HG02970 (cell line): Measurements from ENCODE around the gene TMEM131L.
"Not testable (repeated sequence)": the region's sequence is repeated elsewhere in the genome, so short reads cannot be mapped to it uniquely, and the experiment has no call there.

Source experiments
- ATAC-seq: cut with Tn5 transposase; IDR thresholded peaks from one replicate; pipeline ENCODE4 v1.9.1; 2021; ENCODE audit warnings: mild to moderate bottlenecking, moderate library complexity, moderate number of reproducible peaks; ENCODE audit not compliant: unreplicated experiment, low FRiP score

The TMEM131L gene

DNA sequence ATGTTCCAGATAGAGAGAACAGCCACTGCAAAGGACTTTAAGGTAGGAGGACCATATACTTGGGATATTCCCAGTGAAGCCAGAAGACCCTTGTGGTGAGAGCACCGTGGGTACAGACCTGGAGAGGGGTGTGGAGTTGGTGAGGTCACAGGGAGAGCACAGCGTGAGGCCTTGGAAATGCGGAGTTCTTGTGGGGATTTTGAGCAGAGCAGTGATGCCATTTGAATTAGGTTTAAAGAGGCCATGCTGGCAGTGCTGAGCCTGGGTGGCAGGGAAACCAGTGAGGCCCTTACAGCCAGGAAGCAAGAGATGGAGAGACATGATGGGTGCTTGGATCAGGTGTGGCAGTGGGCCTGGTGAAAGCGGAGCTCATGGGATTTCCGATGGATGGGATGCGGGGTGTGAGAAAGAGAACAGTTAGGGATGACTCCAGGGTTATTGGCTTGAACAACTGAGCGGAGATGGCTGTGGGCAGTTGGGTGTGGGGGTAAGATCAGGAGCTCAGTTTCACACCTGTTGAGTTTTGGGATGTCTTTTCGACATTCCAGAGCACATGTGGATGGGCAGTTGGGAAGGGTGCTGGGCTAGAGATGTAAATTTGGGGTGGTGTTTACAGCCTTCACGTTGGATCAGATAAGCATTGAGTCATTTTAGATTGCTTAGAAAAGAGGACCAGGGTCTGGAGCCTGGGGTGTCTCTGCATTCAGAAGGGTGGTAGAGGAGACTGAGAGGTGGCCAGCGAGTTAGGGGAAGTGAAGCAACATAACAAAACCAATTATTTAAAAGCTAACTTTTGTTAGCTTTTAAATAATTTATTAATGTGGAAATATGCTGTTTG is 68.9 kb downstream of the TMEM131L start:
- no peak for ATAC-seq

DNA sequence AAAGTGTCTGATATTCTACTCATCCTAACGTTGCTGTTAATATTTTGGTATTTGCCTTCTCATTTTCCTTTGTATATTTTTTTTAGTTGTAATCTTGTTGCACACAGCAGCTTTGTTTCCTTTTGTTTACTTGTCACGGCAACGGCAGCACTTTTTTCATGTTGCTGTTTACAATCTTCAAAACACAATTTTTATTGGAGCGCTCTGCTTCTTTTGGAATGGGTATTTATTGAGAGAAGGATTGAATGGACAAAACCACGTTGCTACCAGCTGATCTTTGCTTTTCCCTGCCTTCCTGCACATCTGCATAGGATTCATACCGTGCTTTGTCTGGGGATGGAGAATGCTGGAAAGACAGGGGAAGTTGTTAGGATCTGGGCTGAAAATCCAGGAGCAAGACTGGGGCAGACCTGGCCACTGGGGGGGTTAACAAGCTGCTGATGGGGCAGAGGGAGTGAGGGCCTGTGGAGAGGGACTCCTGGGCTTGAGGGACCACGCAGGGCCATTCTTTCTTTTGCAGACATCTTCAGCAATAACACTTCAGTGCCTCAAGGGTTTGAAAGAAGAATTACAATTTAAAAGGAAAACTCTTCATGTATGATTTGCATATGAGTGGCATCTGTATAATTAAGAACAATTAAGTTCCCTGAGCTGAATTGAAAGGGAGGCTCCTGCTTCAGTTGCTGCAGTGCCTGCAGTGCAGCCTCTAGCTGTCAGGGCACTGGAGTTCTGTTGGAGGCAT is 69.8 kb downstream of the TMEM131L start:
- ATAC-seq: no peak

DNA sequence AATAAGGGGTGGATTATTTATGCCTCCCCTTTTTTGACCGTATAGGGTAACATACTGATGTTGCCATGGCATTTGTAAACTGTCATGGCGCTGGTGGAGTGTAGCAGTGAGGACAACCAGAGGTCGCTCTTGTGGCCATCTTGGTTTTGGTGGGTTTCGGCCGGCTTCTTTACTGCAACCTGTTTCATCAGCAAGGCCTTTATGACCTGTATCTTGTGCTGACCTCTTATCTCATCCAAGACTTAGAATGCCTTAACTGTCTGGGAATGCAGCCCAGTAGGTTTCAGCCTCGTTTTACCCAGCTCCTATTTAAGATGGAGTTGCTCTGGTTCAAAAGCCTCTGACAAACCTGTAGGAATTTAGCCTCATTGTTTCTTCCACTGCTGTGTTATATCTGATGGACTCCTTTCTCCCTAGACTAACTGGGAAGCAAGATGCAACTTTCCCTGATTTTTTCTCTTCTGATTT is 71.4 kb downstream of the TMEM131L start:
- no peak for ATAC-seq

DNA sequence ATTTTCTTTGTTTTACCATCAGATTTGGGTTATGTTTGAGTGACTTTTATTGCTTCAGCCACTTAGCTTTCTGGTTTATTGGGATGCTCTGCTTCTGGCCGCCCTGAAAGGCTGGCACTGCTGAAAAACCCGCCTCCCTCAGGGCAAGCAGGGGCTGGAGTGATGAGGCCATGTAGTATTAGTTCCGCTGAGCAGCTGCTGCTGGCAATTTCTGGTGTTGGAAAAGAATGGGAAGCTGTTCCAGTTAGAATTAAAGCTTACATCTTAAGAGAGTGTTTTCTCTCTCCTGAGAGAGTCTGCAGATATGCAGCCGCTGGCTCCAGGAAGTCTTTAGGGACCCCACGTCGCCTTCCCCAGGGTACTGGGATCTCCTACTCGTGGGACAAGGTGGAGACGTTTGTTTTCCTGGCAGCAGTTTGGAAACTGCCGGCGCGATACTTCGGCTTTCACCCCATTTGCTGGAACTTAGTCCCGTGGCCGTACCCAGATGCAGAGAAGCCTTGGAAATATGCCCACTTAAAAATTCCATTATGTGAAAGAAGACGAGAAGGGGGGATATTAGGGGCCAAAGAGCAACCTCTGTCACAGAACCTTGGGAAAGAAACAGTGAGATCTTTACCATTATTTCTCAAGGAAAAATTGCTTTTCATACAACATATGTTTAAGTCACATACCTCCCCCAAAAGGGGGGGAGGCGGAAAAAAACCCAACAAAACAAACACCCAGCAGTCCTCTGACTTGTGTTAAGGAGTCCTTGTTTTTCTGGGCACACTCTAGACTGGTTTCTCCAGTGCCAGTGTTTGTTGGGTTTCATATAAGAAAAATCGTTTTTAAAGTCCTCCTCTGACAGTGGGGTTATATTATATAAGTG is 72.6 kb downstream of the TMEM131L start:
- ATAC-seq: no peak

DNA sequence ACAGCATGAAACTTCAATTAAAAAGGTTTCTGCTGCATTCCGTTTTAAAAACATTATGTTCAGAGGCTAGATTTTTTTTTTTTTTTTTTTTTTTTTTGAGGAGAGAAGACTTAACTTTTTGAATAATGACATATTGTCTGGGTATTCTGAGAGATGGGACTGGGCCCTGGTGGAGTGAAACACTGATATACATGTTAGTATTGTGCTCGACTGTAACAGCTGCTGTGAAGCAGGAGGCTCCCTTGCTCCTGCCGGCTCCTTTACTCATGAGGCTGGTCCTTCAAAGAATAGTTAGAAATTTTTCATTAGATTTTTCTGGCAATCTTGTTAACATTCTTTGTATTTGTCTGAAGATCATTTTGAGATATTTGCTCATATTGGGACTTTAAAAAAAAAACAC is 73.3 kb downstream of the TMEM131L start:
- no peak for ATAC-seq

DNA sequence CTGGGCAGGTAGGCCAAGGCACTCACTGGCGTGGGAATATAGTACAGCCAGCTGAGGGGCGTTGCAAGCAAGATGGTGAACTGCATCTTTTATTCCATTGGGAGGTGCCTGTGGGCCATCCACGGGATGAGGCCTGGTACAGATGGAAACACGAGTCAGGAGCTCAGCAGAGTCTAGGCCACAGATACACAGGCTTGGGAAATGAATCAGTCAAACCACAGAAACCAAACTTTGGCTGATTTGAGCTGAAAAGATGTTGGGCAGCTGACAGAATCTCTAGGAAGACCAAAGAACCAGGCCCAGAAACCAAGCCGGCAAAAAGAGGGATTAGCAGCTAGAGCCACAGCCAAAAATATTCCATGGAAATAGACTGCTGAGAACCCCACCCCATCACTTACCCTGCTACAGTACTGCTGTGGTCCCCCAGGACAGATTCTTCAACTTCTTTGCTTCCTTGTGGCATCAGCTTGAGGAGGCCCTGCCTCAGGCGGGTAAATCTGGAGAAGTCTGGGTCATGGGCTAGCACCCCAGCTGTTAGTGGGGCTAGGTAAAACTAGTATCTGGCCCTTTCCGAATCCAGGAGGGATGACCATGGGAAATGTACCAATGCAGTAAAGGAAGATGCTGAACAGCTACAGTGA is 75.4 kb downstream of the TMEM131L start:
- no peak for ATAC-seq

DNA sequence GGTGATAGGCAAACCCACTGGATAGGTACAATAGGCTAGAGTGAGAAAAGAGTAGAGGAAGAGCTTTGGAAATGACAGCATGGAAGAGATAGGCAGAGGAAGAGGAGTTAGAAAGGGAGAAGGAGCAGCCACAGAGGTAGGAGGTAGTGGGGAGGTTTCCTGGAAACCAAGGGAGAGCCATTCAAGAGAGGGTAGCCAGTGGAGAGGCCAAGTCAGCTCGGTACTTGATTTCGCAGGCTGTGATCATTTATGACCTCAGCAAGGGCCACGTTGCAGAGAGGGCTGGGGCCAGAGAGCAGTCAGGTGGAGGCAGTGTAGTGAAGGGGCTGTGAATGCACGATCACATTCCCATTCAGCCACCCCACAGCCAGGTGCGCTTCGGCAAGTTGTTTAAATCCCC is 76.0 kb downstream of the TMEM131L start:
- no peak for ATAC-seq

DNA sequence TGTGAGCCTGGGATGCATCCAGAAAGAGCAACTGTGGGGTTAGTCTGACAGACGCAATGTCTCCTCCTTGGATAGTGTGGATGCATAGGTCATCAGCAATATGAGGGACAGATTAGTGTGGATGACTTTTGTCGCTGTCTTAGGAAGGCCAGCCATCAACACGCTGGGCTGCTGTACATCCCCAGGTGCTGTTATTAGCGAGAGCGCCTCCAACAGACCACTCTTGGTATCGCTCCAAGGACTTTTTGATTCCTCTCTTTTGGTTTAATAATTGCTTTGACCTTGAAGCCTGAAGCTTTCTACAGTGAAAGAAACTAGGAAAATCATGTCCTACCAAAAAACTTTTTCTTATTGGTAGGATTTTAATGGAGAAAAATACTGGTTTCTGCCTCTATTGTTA is 76.7 kb downstream of the TMEM131L start:
- no peak for ATAC-seq

DNA sequence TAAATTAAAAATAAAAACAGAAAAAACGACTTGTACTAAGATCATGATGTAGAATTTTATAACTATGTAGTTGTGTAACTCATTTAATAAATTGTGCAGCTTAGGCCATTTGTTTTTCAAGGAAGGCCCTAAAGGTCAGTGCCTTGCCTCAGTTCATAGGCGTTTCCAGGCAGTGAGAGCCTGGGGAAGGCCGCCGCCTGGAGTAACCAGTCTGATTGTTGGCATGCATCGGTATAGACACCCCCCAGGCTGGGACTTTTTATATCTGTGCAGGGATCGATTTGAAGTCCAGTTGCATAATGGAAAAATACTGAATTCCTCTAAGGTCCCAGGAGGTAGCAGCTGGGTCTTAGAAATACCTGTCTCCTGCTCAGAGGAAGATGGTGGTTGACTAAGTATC is 77.2 kb downstream of the TMEM131L start:
- no peak for ATAC-seq

DNA sequence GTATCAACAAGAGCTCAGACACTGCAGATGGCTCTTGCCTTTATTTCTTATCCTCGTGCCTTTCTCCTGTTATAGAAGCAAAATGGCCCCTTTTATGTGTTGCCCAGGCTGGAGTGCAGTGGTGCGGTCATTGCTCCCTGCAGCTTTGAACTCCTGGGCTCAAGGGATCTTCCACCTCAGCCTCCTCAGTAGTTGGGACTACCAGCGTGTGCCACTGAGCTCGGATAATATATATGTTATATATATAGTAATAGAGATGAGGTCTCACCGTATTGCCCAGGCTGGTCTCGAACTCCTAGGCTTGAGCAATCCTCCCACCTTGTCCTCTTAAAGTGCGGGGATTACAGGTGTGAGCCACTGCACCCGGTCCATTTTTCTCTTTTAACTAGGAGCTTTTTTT is 79.7 kb downstream of the TMEM131L start:
- ATAC-seq: no peak

DNA sequence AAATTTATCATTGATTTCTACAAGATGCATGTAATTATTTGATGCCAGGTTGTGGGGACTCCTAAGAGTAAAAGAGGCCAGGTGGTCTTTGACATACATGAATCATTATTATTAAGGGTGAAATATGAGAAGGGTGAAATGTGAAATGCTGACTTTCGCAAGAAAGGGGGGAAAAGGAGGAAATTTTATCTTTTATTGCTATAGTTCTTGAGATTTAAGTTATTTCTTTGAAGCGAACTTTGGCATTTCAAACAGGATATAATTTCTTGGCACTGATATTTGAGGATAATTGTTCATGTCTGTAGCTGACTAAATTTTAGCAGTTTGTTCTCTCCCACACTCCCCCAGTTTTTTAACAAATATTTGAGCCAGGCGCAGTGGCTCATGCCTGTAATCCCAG is 80.1 kb downstream of the TMEM131L start:
- no peak for ATAC-seq

DNA sequence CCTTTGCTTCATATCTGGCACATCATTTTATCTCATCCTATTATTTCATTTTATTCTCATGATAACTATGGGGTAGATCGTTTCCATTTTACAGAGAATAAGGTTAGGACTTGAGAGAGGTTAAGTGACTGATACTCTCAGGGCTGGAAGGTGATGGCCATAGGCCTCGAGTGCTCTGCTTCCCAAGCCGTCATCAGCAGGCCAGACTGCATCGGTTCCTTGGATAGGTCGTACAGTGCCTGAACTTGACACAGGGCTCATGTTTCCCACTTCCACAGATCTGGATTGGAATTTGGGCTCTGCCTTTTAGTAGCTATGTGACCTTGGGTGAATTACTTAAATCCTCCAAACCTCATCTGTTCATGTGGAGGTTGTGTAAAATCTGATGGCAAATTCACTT is 81.4 kb downstream of the TMEM131L start:
- no peak for ATAC-seq

DNA sequence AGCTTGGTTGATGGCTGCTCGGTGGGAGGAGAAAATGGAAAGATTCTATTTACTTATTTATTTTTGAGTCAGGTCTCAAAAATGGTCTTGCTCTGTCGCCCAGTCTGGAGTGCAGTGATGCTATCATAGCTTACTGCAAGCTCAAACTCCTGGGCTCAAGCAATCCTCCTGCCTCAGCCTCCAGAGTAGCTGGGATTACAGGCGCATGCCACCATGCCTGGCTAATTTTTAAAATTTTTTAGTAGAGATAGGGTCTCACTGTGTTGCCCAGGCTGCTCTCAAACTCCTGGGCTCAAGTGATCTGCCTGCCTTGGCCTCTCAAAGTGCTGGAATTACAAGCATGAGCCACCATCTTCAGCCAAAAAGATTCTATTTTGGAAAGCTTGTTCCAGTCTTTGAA is 82.7 kb downstream of the TMEM131L start:
- ATAC-seq: not testable (repeated sequence)

DNA sequence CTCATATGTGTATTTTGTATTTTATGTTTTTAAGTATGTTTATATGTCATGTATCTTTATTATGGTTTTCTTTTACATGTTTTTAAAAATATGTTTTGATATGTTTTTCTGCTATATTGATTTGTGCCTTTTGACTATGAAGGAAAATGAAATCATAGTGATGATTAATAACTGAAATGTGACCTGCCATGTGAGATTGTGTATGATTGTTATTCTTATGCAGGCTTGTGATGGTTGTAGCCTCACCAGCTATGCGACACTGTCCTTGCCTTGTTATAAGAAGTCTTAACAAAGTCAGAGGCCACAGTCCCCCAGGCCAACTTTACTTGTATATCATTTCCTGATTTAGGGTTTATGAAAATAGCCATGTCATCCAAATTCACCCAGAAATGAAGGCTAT is 83.2 kb downstream of the TMEM131L start:
- no peak for ATAC-seq

DNA sequence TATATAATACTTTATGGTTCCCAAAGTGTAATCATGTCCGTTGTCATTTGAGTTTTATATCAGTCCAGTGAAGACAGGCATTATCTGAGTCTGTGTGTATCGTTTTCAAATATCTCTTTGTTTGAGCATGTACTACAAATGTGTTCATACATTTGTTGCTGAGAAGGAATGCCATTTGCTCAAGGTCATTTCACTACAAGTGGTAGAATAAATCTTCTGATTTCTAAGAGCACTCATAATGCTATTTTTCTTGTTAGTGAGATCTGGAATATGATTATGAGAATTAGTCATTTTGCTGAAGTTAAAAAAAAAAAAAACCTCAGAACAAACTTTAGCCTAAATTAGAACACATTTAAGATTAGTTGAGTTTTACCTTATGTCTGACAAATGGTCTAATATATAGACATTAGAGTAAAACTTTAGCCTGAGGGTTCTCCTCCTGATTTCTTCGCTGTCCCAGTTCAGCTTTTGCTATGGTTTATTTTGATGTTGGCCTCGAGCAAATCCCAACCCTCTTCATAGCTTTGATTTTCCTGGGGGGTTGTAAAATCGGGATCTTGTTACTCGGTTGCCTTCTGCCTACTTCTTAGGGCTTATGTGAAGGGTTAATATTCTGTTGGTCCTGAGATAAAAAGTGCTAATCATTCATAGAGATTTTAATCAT is 87.1 kb downstream of the TMEM131L start:
- ATAC-seq: no peak

DNA sequence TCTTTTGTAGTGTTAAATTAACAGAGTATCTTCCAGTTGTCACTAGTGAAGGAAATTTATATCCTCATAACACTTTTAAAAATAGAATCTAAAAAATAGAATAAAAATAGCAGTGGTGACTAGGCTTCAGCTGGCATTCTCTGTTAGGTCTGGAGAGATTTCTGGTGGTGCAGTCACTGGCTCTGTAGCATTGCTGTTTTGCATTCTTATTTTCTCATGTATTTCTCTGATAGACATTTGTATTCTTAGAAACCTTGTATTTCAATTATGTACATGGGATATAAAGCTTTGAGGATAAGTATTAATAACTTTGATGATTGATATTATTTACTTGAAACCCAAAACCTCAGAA is 87.6 kb downstream of the TMEM131L start:
- no peak for ATAC-seq

DNA sequence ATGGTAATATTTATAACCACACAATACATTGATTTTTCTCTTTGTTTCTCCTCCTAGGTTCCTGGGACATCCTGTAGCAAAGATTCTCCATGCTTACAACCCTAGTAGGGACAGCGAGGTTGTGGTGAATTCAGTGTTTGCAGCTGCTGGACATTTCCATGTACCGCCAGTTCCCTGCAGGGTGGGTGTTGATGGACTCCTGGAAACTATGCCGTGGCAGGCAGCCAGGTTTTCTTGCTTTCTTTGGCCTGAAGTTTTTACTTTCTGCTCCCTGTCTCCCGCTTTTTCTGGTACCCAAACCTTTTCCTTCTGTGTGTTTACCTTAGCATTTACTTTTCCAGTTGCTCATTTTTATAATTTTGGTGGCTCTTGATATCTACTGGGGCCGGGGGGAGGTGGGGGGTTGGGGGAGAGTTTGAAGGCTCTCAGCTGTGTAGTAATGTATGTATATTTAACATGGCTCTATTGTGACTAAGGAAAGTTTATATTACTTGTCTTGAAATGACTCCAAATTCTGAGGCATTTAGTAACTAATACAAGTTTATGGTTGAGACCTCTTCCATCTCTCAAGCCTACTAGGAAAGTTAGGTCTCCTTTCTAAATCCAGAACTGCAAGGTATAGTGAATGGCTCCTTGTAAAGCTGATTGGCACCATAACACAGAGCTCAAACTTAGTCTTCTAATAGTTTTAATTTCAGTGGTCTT is 89.7 kb downstream of the TMEM131L start:
- ATAC-seq: no peak

DNA sequence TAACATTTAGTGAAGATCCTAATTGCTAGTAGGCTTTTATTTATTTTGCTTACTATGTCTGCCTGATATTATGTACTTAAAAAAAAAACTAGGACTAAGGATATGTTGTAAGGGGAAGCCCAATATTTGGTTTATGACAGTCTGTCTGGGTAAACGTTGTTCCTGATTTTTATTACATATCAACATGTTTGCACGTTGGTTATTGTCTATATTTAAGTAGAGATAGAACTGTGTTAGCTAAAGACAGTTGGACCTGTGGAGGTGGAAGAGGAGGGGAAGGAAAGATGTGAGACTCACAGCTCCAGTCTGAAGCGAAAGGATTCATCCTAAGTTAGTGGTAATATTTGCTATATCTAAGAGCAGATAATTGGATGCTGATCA is 90.3 kb downstream of the TMEM131L start:
- no peak for ATAC-seq

DNA sequence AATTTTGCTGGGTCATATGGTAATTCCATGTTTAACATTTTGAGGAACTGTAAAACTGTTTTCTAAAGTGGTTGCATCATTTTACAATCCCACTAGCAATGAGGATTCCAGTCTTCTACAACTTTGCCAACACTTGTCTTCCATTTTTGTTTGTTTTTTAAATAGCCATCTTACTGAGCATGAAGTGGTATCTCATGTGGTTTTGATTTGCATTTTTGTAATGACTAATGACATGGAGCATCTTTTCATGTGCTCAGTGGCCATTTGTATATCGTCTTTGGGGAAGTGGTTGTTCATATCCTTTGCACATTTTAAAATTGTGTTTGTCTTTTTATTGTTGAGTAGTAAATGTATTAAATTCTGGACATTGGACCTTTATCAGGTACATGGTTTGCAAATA is 94.7 kb downstream of the TMEM131L start:
- no peak for ATAC-seq
